HFF-Myc (cell line): Measurements from ENCODE around the gene ECHDC3.
"Not testable (repeated sequence)": the region's sequence is repeated elsewhere in the genome, so short reads cannot be mapped to it uniquely, and the experiment has no call there.

ENCODE experiments used
- DNase-seq: peaks from one replicate; pipeline ENCODE4 v3.0.0-alpha.2; 2011; ENCODE audit warnings: low read depth; ENCODE audit errors: extremely low read depth
- H3K4me3 ChIP-seq: replicated peaks from 2 replicates; pipeline ENCODE4 v1.5.1; 2011; ENCODE audit warnings: low read depth, mild to moderate bottlenecking, control low read depth, low read length
- TF ChIP-seq, protein P1 (sequence below): IDR thresholded peaks from 2 replicates; pipeline ENCODE4 v1.5.1; 2012; ENCODE audit warnings: mild to moderate bottlenecking, low read depth, low read length, control low read depth; ENCODE audit errors: missing control alignments

The ECHDC3 gene

GRCh38 chr10:11725912-11726311, 16.3 kb upstream of the ECHDC3 start:
- H3K4me3 ChIP-seq = no peak overlapping the region
- TF ChIP-seq, protein P1, sequence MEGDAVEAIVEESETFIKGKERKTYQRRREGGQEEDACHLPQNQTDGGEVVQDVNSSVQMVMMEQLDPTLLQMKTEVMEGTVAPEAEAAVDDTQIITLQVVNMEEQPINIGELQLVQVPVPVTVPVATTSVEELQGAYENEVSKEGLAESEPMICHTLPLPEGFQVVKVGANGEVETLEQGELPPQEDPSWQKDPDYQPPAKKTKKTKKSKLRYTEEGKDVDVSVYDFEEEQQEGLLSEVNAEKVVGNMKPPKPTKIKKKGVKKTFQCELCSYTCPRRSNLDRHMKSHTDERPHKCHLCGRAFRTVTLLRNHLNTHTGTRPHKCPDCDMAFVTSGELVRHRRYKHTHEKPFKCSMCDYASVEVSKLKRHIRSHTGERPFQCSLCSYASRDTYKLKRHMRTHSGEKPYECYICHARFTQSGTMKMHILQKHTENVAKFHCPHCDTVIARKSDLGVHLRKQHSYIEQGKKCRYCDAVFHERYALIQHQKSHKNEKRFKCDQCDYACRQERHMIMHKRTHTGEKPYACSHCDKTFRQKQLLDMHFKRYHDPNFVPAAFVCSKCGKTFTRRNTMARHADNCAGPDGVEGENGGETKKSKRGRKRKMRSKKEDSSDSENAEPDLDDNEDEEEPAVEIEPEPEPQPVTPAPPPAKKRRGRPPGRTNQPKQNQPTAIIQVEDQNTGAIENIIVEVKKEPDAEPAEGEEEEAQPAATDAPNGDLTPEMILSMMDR = no peak
- DNase-seq = no peak

DNA sequence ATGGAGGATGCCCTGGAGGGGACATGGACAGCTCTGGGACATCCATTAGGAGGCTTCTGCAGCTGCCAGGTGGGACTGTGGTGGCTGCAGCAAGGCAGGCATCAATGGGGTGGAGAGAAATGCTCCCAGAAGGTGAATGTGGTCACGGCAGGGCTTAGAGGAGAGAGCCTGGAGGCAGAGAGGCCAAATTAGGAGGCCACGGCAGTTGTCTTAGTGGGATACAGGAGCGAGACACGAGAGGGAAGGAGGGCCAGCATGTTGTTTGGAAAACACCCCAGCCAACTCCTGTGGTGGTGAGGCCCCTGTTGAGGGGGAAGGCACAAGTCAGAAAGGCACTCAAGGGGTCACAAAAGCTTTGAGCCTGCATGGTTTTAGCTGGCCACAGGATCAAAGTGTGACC, 14.6 kb upstream of the ECHDC3 start:
- H3K4me3 ChIP-seq = no peak overlapping the region
- TF ChIP-seq, protein P1 = no peak
- DNase-seq = no peak

- H3K4me3 ChIP-seq = no peak overlapping the region
- TF ChIP-seq, protein P1 = no peak
- no peak for DNase-seq
These were observed 13.8 kb upstream of the ECHDC3 start for GRCh38 chr10:11728353-11728752.

DNA sequence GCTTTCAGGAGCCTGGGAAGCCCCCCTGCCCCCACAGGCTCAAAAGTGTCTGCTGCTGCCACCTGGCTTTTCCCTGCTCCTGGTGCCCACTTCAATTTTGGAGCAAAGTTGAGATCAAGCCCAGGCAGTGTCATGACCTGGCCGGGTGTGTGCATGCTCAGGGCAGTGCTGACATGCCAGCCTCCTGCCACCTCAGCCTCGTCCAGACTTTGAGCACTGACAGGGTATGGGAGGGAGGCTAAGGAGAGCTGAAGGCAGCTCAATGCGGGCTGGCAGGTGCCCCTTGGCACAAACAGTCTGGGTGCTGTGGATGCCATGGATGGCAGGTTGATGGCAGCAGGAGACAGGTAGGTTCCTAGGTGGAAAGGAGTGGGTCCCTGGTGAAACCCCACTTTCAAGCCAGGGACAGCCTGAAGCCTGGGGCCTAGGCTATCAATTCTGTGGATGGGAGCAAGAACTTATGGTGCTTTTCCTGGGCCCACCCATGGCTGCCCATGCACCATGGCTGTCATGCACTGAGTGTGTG, 12.3 kb upstream of the ECHDC3 start:
- TF ChIP-seq, protein P1 = no peak
- H3K4me3 ChIP-seq = no peak overlapping the region
- no peak for DNase-seq

- no peak for DNase-seq
- TF ChIP-seq, protein P1 = no peak
- H3K4me3 ChIP-seq = no peak overlapping the region
These were observed 11.4 kb upstream of the ECHDC3 start for GRCh38 chr10:11730779-11731178.

- not testable (repeated sequence) for DNase-seq, H3K4me3 ChIP-seq
These were observed 5.4 kb upstream of the ECHDC3 start for GRCh38 chr10:11736767-11737166.

DNA sequence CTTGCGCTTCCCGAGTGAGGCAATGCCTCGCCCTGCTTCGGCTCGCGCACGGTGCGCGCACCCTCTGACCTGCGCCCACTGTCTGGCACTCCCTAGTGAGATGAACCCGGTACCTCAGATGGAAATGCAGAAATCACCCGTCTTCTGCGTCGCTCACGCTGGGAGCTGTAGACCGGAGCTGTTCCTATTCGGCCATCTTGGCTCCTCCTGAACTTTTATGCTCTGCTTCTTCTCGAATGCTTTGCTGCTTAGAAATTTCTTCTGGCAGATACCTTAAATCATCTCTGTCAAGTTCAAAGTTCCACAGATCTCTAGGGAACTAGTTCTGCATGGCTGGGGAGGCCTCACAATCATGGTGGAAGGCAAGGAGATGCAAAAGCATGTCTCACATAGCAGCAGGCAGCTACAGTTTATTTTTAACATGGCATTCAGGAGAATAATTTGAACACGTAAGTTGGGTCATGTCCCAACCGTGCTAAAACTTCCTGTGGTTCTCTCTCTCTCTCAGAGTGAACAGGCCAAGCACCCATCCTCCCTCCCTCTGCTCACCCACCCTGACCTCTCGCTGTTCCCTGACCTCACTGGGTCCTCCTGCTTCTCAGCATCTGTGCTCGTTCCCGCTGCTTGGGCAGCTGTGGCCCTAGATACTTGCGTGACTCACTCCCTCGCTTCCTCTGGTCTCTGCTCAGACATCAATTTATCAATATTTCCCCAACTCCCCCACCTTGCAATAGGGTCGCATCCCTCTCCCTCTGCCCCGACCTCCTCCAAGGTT, 4.7 kb upstream of the ECHDC3 start:
- not testable (repeated sequence) for DNase-seq, H3K4me3 ChIP-seq

DNA sequence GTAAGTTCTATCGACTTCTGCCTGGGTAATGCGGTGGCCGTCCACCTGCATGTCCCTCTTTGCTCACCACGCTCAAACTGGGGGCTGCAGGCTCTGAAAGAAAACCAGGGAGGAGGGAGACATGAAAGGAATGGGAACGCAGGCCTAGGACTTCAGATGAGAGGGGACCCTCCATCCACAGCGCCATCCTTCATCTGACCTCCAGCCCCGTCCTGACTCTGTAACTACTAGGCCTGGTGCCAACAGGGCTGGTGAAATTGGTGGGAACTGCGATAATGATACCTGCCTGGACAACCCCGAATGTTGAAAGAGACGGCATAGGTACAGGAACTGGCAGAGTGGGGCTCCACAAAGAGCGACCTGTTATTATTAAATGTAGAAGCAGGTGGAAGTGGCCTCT, 1.3 kb upstream of the ECHDC3 start:
- TF ChIP-seq, protein P1 = no peak
- no peak for DNase-seq
- H3K4me3 ChIP-seq = no peak overlapping the region
